ENCODE results near the gene PLTP. TPM values are rescaled to one million over a fixed set of nuclear protein-coding genes. Genes with fewer than 3 reads are reported as not detected.
"Not testable (repeated sequence)": the region's sequence is repeated elsewhere in the genome, so short reads cannot be mapped to it uniquely, and the experiment has no call there.

PLTP gene
- 0.16 TPM in 1 of 2 replicates, not detected in the other for total RNA-seq (2014; rRNA removed; shearing (Covaris generic))
- 0.75 and 0.85 TPM in 2 replicates for polyA plus RNA-seq (2015; cell fraction: cytosol; rRNA removed)
- polyA plus RNA-seq (2015; cell fraction: nucleus; rRNA removed): 0.65 and 0.87 TPM in 2 replicates

GRCh38 chr20:45911486-45912343, at the start of gene PLTP:
PLTP (minus strand) TSS chr20:45912155; CDS start chr20:45911452, 703 bp downstream.
- DNase-seq (ENCODE audit: low read depth): no peak

GRCh38 chr20:45959956-45960630, 48.1 kb upstream of the PLTP start:
- no peak for DNase-seq (ENCODE audit: low read depth)

DNA sequence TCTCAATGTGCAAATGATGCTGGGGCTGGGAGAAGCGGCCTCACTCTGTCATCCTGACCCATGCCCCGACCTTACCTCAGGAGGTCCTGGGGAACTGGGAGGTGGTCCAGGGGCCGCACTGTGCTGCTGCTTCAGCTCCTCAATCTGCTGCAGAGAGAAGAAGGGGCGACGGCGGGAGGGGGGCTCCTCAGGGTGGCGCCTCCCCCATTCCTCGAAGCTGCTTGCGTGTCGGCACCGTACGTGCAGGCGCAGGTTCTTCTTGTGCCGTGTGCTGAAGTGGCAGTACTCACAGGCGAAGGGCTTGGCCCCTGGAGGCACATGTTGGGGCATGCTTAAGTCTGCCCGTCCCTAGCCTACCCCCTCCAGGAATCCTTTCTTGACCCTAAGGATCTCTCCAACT, 47.2 kb upstream of the PLTP start:
- no peak for DNase-seq (ENCODE audit: low read depth)

DNA sequence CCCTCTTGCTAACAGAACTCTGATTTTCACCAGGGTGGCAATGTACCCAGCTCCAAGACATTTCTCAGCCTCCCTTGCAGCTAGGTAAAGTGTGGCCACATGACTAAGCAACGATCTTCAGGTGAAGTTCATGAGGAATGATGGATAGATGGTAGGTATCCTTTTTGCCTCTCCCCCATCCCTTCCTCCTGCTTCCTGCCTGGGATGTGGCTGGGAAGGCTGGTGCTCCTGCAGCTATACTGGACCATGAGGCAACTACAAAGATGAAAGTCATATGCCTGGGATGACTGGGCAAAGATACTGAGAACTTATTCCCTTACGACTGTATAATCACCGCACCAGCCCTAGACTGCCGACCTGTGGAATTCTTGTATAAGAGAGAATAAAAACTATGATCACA, 46.6 kb upstream of the PLTP start:
- DNase-seq (ENCODE audit: low read depth): no peak

DNA sequence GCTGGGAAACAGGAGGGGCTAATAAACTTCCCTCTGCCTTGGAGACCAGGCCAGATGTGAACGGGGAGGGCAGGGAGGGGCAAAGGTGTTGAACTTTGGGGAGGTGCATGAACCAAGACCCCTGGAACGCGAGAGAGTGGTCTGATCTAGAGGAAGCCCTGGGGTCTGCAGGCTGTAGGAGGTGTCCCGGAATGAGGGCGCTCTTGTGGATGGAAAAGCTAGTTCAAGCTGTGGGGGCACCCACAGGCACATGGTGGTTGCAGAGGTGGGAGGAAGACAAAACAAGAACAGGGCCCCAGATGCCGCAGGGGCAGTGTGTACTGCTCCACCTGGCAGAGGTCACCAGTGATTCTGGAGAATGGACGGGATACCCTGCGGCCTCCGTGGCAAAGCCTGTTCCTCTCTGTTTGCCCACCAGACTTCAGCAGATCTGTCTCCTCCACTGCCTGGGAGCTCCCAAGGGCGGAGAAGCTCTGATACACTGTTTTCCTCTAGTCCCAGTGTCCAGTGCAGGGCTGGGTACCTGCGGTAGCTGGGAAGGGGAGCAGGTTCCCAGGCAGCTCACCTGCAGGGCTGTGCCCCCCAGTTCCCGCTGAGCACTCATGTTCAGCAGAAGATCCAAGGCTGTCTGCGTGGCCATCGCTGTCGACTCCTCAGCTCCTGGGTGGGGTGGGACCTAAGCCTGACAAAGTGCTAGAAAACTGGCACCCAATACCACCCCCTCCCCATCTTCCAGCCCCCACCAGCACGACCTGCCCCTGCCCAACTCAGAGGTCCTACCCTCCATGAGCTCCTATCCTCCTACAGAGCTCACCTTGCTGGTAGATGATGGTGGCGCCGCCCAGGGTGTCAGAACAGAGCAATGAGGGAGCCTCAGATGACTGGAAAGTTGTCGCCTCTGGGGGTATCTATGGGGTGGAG, 45.3 kb upstream of the PLTP start:
- no peak for DNase-seq (ENCODE audit: low read depth)

GRCh38 chr20:45956326-45956725, 44.4 kb upstream of the PLTP start:
- not testable (repeated sequence) for DNase-seq (ENCODE audit: low read depth)

DNA sequence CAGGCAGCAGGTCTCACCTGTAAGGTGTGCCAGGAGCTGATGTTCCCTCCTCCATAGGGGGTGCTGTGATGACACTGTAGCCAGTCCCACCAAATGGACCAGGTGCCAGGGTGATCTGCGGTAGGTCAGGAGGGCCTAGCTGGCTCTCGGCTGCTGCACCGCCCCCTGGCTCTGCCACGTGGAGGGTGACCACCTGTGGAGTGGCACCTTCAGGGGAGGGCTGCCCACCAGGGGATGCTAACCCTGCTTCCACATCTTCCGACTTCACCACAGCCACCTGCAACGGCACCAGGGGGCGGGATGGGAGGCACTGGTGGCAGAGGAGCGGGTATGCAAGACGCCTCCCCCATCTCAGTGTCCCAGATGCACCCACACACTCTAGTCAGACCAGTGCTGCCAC, 41.7 kb upstream of the PLTP start:
- no peak for DNase-seq (ENCODE audit: low read depth)

DNA sequence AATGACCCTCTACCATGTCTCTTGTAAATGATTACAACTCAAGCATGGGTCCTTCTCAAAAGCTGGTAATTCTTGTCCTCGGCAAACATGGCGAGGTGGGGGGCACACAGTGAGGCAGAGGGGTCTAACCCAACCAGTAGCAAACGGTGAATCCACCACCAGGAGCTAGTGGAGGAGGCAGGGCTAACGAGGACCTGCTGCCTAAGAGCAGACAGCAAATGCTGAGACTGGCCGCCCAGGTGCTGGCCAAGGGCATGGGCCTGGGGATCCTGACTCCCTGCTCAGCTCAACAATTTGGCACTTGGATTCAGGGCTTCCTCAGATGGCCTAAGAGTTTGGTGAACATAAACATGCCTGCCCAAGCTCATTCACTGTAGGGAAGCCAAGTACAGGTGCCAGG, 40.9 kb upstream of the PLTP start:
- DNase-seq (ENCODE audit: low read depth): no peak

DNA sequence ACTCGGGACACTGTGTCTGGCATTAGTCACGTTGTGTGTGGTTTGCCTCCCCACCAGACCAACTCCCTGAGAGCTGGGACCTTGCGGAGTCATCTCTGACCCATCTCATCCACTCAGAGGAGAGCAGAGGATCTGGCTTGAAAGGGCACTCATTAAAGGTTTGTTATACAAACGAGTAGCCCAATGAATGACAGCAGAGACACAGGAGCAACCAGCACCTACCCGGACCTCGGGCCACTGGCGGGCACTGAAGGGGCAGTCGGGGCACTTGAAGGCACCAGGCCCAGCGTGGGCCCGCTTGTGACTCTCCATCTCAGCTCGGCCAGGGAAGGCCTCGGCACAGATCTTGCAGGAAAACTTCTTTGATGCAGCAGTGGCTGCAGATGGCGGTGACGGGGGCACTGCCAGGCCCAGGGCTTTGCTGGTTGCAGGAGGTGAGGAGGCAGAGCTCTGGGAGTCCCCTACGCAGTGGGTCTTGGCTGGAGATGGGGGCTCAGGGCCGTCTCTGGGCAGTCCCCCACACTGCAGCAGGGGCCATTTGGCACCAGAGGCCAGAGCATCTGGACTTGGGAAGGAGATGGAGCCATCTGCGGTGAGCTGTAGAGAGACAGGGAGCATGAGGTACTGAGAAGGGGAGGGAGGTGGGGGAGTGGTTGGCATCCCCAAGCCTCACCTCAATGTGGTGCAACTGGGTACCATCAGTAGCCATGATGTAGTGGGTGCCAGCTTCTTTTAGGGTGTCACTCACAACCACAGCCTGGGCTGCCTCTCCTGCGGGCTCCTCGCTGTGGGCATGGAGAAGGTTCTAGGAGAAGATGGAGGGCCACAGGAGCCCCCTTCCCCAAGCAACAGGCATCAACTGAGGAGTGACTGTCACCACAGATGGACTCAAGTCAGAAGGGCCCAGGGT, 40.2 kb upstream of the PLTP start:
- DNase-seq (ENCODE audit: low read depth): no peak

DNA sequence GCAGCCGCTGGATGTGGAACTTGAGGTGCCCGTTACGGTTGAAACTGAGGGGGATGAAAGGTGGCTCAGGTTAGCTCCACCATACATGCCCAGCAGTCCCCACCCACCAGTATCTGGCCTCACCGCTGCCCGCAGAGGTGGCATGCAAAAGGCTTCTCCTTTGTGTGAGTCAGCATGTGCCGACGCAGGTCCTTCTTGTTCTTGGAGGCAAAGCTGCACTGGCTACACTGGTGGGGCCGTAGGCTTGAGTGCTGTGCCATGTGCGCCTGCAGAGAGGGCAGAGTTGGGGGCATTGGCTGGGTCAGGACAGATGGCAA, 38.3 kb upstream of the PLTP start:
- no peak for DNase-seq (ENCODE audit: low read depth)

DNA sequence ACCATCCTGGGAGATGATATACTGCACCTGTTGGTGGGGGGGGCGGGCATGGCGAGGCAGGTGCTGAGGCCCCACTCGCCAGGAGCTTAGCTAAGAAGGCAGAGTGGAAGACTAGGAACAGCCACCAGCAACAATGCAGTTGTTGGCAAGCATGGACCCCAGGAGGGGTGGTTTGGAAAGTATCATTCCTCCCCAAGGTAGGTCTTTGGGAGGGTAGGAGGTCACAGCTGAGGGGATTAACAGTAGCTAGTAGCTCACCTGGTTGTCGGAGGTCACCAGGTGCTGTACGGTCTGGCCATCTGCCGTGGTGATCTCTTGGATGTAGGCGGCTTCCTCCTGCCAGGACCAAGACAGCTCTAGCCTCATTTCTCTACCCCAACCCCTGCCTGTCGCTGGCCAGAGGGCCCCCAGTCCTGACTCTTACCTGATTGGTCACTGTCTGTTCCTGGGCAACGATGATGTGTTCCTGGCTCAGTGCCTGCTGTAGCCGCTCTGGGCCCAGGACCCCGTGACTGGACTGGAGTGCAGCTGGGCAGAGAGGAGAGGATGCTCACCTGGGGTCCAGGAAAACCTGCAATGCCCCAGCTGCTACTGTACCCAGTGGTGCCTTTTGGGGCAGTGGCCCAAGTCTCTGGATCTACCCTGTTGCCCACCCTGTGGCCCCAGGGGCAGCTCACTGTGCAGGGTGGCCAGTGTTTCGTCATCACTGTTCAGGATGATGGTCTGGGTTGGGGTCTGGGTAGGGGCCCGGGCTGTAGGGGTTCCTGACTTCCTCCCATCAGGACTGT, 37.8 kb upstream of the PLTP start:
- DNase-seq (ENCODE audit: low read depth): no peak

DNA sequence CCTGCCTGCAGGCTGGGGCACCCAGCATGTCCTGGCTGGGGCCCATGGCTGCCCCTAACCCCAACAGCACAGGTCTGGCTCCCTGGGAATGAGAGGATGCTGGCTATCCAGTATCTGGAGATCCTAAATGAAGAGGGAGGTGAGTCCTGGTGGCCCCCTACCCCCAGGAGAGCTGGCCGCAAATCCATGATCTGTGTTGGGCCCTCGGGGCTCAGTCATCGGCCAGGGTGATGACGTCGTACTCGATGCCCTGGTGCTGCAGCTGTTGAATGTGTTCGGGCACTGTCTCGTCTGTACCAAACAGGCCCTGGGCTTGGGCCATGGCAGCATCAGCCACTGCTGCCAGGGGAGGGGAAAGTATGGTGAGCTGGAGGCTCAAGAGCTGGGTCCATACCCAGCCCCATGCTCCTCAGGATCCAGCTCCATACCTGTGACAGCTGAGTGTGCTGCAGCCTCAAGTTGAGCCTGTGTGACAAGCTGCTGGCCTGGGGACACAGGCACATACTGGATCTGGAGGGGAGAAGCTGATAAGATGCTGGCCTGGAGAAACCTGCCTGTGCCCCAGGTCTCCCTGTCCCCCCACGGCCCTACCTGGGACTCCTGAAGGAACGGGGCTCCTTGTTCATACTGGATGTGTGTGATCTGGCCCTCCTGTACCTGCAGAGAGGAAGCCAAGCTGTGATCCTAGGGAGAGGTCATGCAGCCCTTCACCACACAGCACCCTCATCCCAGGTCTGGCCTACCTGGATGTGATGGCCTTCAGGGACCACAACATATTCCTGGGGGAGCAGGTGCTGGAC, 37.0 kb upstream of the PLTP start:
- no peak for DNase-seq (ENCODE audit: low read depth)

DNA sequence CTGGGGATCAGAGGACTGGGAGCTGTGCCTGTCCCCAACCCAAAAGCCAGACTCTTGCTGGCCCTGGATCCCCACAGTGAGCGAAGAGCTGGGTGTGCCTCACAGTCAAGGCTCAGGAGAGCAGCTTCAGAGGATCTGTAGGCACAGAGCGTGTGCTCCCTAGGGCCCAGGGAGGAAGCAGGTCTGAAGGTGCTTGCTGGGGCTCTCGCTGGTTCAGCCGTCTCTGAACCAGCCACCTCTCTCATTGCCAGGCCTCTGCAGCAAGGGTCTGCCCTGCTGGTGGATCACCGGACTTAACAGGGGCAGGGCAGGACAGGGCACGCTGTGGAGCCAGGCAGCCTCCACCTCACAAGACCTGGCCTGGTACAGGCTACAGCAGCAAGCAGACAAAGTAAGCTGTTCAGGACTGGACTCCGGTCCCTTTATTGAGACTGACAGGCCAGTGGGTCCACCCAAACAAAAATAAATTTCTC, 36.3 kb upstream of the PLTP start:
- DNase-seq (ENCODE audit: low read depth): no peak

- no peak for DNase-seq (ENCODE audit: low read depth)
Observed at GRCh38 chr20:45947110-45947866, 35.3 kb upstream of the PLTP start.

DNA sequence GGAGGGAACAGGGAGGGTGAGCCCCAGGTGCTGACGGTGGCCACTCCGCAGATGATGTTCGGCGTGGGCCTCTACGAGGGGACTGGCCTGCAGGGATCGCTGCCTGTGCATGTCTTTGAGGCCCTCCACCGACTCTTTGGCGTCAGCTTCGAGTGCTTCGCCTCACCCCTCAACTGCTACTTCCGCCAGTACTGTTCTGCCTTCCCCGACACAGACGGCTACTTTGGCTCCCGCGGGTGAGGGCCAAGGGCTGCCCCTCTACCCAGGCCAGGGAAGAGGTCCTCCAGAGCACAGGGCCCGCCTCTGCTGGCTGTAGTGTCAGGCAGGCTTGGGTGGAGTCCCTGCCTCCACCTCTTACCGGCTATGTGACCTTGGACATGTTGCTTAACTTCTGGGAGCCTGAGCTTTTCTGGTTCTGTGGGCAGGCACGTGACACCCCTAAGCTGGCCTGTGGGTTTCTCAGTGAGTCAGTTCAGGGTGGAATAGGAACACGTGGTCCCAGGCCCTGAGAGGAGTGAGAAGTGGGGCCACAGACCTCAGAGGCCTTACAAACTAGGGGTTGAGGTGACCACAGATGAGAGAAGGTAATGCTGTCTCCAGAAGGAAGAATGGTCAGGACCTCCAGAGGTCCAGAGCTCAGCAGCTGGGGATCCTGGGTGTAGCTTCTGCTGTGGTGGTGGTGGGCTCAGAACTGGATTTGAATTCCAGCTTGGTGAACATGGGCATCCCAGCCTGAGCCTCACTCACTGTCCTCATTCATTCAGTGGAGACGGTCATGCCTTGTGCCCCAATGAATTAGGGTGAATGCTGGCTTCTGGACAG, 34.4 kb upstream of the PLTP start:
- peak; percentile 73 for DNase-seq (ENCODE audit: low read depth)

DNA sequence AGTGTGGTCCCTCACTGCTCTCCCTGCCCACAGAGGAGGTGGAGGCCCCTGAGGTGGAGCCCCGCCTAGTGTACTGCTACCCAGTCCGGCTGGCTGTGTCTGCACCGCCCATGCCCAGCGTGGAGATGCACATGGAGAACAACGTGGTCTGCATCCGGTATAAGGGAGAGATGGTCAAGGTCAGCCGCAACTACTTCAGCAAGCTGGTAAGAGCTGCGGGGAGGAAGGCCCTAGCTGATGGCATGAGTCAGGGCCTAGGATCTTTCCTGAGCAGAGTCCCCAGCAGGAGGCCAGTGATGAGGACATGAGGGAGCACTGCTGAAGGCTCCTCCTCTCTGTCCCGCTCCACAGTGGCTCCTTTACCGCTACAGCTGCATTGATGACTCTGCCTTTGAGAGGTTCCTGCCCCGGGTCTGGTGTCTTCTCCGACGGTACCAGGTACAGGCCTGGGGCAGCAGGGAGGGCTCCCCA, 33.8 kb upstream of the PLTP start:
- peak; percentile 71 for DNase-seq (ENCODE audit: low read depth)
